Measurements from ENCODE around the gene KIF7.

The KIF7 gene

GRCh38 chr15:89670971-89671560, 15.8 kb upstream of the KIF7 start:
- DNase-seq = no peak

DNA sequence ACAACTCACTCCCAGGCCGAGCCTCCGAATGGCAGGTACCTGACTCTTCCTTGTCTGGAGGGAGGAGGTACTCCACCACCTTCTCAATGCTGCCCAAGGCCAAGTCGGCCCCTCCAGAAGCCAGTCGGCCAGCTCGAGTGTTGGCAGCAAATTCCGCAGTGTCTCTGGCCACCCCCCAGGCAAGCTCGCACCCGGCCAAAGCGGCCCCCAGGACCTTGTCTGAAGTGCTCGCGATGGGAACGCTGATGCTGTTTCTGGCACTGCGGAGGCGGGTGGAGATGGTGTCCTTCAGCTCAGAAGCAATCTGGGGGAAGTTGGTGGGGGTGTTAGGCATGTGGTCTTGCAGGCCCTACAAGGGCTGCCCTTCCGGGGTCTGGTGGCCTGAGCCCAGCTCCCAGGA, 14.7 kb upstream of the KIF7 start:
- DNase-seq = no peak

GRCh38 chr15:89669309-89669865, 14.1 kb upstream of the KIF7 start:
- no peak for DNase-seq

DNA sequence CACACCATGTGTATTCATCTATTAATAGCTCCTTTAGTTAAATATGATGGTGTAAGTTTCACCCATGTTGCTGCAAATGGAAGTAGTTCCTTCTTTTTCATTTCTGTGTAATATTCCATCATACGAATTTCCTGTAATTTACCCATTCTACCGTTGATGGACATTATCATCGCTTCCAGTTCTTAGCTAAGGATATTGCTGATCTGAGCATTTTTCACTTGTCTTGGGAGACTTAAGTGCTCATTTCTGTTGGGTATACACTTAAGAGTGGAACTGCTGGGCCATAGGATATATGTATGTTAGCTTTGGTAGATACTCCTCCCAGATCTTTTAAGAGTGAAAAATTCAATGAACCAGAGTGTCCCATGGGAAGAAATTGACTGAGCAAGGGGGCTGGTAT, 12.9 kb upstream of the KIF7 start:
- DNase-seq = no peak

- no peak for DNase-seq
These were observed 12.4 kb upstream of the KIF7 start for GRCh38 chr15:89667706-89667960.

DNA sequence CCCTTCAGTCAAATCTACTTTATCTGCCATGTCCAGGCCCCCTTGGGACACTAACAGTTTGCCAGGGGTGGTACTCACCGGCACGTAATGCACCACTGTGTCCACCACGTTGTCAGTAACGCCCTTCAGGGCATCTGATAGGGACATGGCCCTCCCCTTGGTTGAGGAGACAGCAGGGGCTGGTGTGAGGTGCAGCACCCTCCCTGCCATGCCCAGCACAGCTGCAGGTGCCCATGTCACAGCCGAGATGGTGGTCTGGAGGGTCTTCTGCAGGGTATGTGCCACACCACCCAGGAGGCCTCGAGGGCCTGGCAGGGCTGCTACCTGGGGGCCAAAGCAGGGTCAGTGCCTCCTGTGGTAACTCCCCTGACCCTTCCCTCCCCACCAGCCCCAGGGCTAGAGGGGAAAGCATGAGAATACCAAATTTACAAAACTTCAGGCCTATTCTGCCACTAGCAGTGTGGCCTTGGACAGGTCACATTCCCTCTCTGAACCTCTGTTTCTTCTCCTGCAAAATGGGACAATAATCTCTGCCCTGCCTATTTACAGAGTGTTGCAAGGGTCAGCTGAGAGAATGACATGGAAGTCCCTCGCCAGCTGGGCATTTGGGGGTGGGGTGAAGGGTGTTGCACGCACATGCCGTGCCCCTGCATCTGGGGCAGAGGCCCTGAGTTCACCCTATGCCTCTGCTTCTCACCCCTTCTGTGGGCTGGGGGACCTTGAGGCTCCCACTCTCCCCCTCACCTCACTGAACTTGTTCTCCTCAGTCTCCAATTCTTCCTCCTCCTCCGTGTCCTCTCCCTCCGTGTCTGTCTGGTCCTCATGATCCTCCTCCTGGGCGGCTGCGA, 11.8 kb upstream of the KIF7 start:
- DNase-seq = no peak

- DNase-seq = no peak
These were observed 11.1 kb upstream of the KIF7 start for GRCh38 chr15:89666184-89666857.

DNA sequence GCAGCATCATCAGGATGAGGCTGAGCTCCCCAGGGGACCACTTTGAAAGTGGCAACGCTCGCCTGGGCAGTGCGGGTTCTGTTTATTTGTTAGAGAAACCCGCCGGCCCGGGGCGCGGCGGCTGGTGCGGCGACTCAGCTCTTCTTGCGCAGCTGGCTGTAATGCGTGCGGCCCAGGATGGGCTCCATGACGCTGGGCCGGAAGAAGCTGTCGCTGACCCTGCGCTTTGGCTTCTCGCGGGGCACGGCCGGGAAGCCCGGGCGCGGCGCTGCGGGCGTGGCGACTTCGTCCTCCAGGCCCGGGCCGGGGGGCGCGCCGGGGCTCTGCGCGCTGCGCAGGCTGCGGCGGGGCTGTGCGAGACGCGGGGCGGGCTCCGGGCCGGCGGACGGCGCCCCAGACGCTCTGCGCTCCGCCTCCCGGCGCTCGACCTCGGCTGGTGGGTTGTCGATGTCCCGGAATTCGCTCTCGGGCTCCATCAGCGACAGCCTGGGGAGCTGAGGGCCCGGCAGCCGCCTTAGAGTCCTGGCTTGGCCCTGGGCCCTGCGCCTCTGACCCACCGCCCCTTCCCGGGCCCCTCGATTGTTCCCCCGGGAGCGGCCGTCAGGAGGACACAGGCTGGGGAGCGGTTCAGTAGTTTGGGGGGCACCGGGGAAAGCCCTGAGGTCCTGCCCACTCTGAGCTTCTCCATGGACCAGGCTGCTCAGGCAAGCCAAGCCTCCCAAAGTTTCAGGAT, 10.3 kb upstream of the KIF7 start:
- no peak for DNase-seq

DNA sequence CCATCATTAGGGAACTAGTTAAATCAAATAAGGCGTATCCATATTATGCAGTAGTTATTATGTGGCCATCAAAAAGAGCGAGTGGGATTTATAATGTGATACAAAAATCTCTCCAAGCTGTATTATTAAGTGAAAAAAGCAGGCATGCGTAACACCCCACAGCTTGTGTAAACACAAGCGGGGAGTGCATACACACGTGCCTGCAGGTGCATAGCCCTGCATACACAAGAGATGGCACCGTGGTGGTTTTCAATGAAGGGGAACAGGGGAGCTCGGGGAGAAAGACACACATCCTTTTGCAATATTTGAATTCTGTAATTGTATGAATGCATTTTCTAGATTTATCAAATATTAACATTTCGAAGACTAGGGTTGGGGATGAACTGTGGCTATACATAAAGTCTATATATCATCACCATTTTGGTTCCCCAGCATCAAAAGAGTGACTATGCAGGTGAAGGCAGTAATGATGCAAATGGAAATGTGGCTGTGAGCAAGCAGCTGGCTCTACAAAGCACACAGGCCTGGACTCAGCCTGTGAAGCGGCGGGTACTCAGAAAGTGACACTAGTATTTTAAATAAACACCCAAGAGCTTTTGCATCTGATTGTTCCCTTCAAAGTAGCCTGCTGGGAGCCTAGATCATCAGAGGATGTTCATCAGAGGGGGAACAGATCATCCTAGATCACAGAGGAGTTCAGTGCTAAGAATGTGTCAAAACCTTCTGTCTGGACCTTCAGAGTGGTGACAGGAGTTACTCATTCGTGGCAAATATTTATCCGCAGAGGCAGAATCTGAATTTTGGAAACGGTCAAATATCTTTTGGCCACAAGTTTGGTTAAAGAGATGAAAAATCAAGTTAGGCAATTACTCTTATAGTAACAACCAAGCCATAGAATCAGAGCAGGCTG, 9.4 kb upstream of the KIF7 start:
- no peak for DNase-seq

DNA sequence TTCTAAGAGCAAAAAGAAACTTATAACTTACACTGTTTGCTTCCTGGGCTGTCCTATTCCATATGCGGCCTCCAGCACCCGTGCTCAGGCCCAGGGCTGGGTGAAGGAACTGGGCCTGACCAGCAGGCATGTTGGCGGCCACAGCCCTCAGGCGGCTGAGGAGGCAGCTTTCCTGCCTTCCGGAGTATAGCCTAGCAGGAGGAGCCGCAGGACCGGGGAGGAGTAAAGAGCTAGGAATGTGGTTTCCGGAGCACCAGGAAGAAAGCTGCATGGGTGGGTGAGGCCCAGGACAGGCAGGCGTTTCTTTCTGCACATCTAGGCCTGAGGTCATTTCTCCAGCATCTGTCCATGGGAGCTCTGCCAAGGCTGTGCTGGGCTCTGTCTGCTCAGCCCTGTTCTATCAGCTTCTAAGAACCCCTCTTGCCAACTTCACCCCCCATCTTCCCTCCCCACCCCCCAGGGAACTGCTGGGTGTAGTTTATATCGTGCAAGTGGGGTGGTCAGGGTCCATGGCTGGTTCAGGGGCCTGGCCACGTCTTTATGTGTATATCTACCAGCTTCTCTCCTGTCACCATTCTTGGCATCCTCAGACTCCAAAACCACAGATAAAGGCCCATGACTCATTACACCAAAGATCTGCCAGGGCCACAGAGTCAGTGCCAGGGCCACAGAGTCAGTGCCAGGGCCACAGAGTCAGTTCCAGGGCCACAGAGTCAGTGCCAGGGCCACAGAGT, 7.8 kb upstream of the KIF7 start:
- no peak for DNase-seq

DNA sequence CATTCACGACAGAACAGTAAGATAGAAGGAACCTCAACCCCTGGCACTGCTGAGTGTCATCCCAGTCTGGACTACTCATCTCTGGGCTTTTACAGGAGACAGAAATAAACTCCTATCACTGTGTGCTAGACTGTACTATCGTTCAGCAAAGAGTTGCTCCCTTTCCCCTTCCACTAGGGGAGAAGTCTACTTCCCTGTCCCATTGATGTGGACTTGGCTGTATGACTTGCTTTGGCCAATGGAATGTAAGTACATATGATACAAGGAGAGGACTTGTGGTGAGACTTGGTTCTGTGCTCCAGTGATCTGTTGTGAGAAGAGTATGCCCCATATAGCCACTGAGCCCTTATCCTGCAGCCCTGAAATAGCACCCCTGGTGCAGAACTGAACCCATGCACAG, 5.3 kb upstream of the KIF7 start:
- DNase-seq = no peak

- no peak for DNase-seq
These were observed 4.0 kb upstream of the KIF7 start for GRCh38 chr15:89659295-89659694.

DNA sequence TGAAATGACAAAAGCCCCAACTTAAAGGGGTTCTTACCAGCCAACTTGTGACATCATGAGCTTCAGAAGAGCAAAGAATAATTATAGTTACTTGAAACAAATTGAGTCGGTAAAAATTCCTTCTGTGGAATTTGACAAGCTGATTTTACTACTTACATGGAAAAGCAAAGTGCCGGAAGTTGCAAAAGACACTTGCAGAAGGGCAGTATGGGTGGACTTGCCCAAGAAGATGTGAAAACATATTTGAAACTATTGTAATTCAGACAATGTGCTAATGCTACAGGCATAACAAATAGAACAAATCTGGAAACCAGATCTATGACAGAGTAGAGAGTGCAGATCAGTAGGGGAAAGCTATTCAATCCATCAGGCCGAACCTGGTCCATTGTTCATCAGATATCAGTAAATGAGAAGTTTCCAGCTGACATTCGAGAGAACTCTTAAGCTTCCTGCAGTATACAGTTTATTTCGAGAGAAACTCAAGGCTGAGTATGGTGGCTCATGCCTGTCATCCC, 2.5 kb upstream of the KIF7 start:
- DNase-seq = no peak

DNA sequence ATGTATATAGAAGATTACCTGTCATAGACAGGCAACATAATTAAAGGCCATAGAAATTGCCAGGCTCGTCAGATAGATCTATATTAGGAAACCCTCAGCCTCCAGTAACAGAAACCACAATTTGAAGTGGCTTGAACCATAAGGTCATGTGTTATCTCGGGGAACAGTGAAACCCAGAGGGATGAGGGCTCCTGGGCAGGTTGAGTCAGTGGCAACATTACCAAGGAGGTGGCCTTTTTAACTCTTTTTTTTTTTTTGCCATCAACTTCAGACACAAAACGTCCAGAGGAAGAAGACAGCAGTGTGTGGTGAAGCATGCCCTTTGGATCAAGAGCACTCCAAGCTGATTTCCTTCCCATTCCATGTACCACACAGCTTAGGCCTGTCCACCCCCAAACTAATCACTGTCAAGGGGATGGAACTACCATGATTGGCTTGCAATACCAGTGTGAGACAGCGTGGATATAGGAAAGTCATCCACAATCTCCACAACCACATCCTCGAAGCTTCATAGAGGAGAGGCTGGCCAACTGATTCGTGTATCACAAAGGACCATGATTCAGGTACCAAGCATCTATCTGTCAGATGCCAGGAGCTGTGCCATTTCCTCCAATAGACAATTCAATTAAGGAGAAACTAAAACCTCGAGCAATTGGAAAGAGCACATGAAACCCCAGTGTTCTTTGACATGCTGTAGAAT, 999 bp upstream of the KIF7 start:
- DNase-seq = no peak

GRCh38 chr15:89654301-89654761, 936 bp downstream of the KIF7 start:
- DNase-seq = no peak

- no peak for DNase-seq
These were observed 1.7 kb downstream of the KIF7 start for GRCh38 chr15:89653578-89653977.

- no peak for DNase-seq
These were observed 2.6 kb downstream of the KIF7 start for GRCh38 chr15:89652666-89653065.

GRCh38 chr15:89652131-89652530, 3.1 kb downstream of the KIF7 start:
- no peak for DNase-seq

- DNase-seq = no peak
These were observed 5.6 kb downstream of the KIF7 start for GRCh38 chr15:89649716-89650115.

DNA sequence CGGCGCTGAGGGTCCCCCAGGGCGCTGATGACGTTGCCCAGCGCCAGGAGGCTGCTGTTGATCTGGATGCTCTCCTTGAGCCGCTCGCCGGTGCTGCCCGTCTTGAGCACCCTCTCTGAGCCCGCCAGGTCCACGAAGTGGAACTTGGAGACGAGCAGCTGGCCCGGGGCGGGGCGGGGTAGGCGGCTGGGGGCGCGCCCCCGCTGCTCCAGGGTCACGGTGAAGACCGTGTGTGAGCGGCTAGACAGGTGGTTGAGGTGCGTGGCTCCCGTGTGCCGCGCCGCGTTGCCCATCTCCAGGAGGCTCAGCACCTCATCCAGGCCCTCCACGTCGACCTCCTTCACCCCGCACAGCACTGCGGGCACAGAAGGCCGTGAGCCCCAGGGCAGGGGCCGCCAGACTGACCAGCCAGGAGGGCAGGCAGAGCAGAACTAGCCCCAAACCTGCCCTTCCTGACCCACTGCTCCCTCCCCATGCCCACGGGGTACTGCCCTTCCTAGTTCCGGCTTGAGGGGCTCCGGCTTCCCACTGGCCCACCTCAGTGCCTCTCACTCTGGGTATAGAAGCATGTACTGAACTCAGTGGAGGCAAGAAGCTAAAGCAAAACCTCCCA, 6.1 kb downstream of the KIF7 start:
- DNase-seq = no peak
